ENCODE results near the gene BCL6B.

GRCh38 chr17:7023576-7024401 lies 939 bp downstream of the BCL6B start:
- TF ChIP-seq CTCF (IDR thresholded peaks at IDR 0.05; ENCODE audit: low read depth, low read length) (no peak), POLR2A (IDR thresholded peaks at IDR 0.05; ENCODE audit: extremely low read depth, insufficient read length) (no peak), MYC (IDR thresholded peaks at IDR 0.05; ENCODE audit: low read depth, low read length) (no peak)

Data from NB4 (cell line).